HEK293 (cell line): ENCODE results near the gene CORO6.
A peak's percentile ranks its signal among the peaks of the same experiment; 100 is the strongest.

Source experiments
- BCL11A ChIP-seq: fragments of 450-650 bp; formaldehyde crosslinking; IDR thresholded peaks from 2 replicates; pipeline ENCODE4 v1.5.1; 2016; ENCODE audit warnings: low read depth, missing biosample characterization, missing genetic modification characterization
- BCL11B ChIP-seq: fragments of 450-650 bp; formaldehyde crosslinking; IDR thresholded peaks from 2 replicates; pipeline ENCODE4 v1.5.1; 2016; ENCODE audit warnings: low read depth, missing biosample characterization, missing genetic modification characterization
- EGR2 ChIP-seq: fragments of 450-650 bp; formaldehyde crosslinking; IDR thresholded peaks from 2 replicates; pipeline ENCODE4 v1.5.1; 2016; ENCODE audit warnings: low read depth, missing biosample characterization, missing genetic modification characterization
- GLIS1 ChIP-seq: fragments of 450-650 bp; formaldehyde crosslinking; IDR thresholded peaks from 2 replicates; pipeline ENCODE4 v1.5.1; 2016; ENCODE audit warnings: missing biosample characterization, missing genetic modification characterization
- GLIS2 ChIP-seq: fragments of 450-650 bp; formaldehyde crosslinking; IDR thresholded peaks from 2 replicates; pipeline ENCODE4 v1.5.1; 2016; ENCODE audit warnings: missing biosample characterization, missing genetic modification characterization
- KLF1 ChIP-seq: fragments of 450-650 bp; formaldehyde crosslinking; IDR thresholded peaks from 2 replicates; pipeline ENCODE4 v1.5.1; 2016; ENCODE audit warnings: missing biosample characterization, missing genetic modification characterization
- KLF7 ChIP-seq: fragments of 450-650 bp; formaldehyde crosslinking; IDR thresholded peaks from 2 replicates; pipeline ENCODE4 v1.5.1; 2016; ENCODE audit warnings: missing biosample characterization, missing genetic modification characterization, borderline replicate concordance
- KLF8 ChIP-seq: fragments of 450-650 bp; formaldehyde crosslinking; IDR thresholded peaks from 2 replicates; pipeline ENCODE4 v1.5.1; 2016; ENCODE audit warnings: missing biosample characterization, missing genetic modification characterization
- PRDM10 ChIP-seq: fragments of 450-650 bp; formaldehyde crosslinking; IDR thresholded peaks from 2 replicates; pipeline ENCODE4 v1.5.1; 2016; ENCODE audit warnings: missing biosample characterization, missing genetic modification characterization
- SALL2 ChIP-seq: fragments of 450-650 bp; formaldehyde crosslinking; IDR thresholded peaks from 2 replicates; pipeline ENCODE4 v1.5.0; 2017; ENCODE audit warnings: missing biosample characterization, mild to moderate bottlenecking, missing genetic modification characterization, borderline replicate concordance
- SP2 ChIP-seq: fragments of 450-650 bp; formaldehyde crosslinking; IDR thresholded peaks from 2 replicates; pipeline ENCODE4 v1.5.1; 2016; ENCODE audit warnings: missing biosample characterization, missing genetic modification characterization
- SP3 ChIP-seq: fragments of 450-650 bp; formaldehyde crosslinking; IDR thresholded peaks from 2 replicates; pipeline ENCODE4 v1.5.1; 2016; ENCODE audit warnings: missing biosample characterization, missing genetic modification characterization
- TCF7L2 ChIP-seq: IDR thresholded peaks from 2 replicates; pipeline ENCODE4 v1.6.1; 2011; ENCODE audit warnings: low read depth, mild to moderate bottlenecking, inconsistent platforms, low read length, moderate library complexity, borderline replicate concordance
- ZBTB17 ChIP-seq: fragments of 450-650 bp; formaldehyde crosslinking; IDR thresholded peaks from 2 replicates; pipeline ENCODE4 v1.5.1; 2016; ENCODE audit warnings: missing biosample characterization, missing genetic modification characterization
- ZBTB20 ChIP-seq: fragments of 450-650 bp; formaldehyde crosslinking; IDR thresholded peaks from 2 replicates; pipeline ENCODE4 v1.5.1; 2016; ENCODE audit warnings: missing biosample characterization, missing genetic modification characterization
- ZBTB48 ChIP-seq: fragments of 450-650 bp; formaldehyde crosslinking; IDR thresholded peaks from 2 replicates; pipeline ENCODE4 v1.5.1; 2016; ENCODE audit warnings: missing biosample characterization, missing genetic modification characterization
- ZEB2 ChIP-seq: fragments of 450-650 bp; formaldehyde crosslinking; IDR thresholded peaks from 2 replicates; pipeline ENCODE4 v1.5.1; 2016; ENCODE audit warnings: missing biosample characterization, missing genetic modification characterization
- ZNF202 ChIP-seq: fragments of 450-650 bp; formaldehyde crosslinking; IDR thresholded peaks from 2 replicates; pipeline ENCODE4 v1.5.1; 2016; ENCODE audit warnings: missing biosample characterization, missing genetic modification characterization, borderline replicate concordance
- ZNF221 ChIP-seq: fragments of 450-650 bp; formaldehyde crosslinking; IDR thresholded peaks from 2 replicates; pipeline ENCODE4 v1.5.1; 2017; ENCODE audit warnings: missing biosample characterization, missing genetic modification characterization, borderline replicate concordance
- ZNF239 ChIP-seq: fragments of 450-650 bp; formaldehyde crosslinking; IDR thresholded peaks from 2 replicates; pipeline ENCODE4 v1.5.1; 2016; ENCODE audit warnings: missing biosample characterization, missing genetic modification characterization
- ZNF248 ChIP-seq: fragments of 450-650 bp; formaldehyde crosslinking; IDR thresholded peaks from 2 replicates; pipeline ENCODE4 v1.5.1; 2017; ENCODE audit warnings: missing biosample characterization, missing genetic modification characterization
- ZNF302 ChIP-seq: fragments of 450-650 bp; formaldehyde crosslinking; IDR thresholded peaks from 2 replicates; pipeline ENCODE4 v1.5.1; 2016; ENCODE audit warnings: missing biosample characterization, missing genetic modification characterization, low read depth
- ZNF341 ChIP-seq: fragments of 450-650 bp; formaldehyde crosslinking; IDR thresholded peaks from 2 replicates; pipeline ENCODE4; 2016; ENCODE audit warnings: low read depth, missing biosample characterization, missing genetic modification characterization
- ZNF398 ChIP-seq: fragments of 450-650 bp; formaldehyde crosslinking; IDR thresholded peaks from 2 replicates; pipeline ENCODE4 v1.5.1; 2017; ENCODE audit warnings: missing biosample characterization, missing genetic modification characterization
- ZNF423 ChIP-seq: fragments of 450-650 bp; formaldehyde crosslinking; IDR thresholded peaks from 2 replicates; pipeline ENCODE4 v1.5.1; 2016; ENCODE audit warnings: missing biosample characterization, missing genetic modification characterization
- ZNF514 ChIP-seq: fragments of 450-650 bp; formaldehyde crosslinking; IDR thresholded peaks from 2 replicates; pipeline ENCODE4 v1.5.1; 2016; ENCODE audit warnings: missing biosample characterization, missing genetic modification characterization
- ZNF561 ChIP-seq: fragments of 450-650 bp; IDR thresholded peaks from 2 replicates; pipeline ENCODE4 v1.5.1; 2018; ENCODE audit warnings: missing biosample characterization, missing genetic modification characterization, borderline replicate concordance
- ZNF645 ChIP-seq: fragments of 450-650 bp; formaldehyde crosslinking; IDR thresholded peaks from 2 replicates; pipeline ENCODE4; 2016; ENCODE audit warnings: missing biosample characterization, missing genetic modification characterization
- ZSCAN30 ChIP-seq: fragments of 450-650 bp; IDR thresholded peaks from 2 replicates; pipeline ENCODE4 v1.5.1; 2018; ENCODE audit warnings: missing biosample characterization, mild to moderate bottlenecking, missing genetic modification characterization, moderate library complexity
- ZSCAN4 ChIP-seq: fragments of 450-650 bp; formaldehyde crosslinking; IDR thresholded peaks from 2 replicates; pipeline ENCODE4 v1.5.1; 2017; ENCODE audit warnings: missing biosample characterization, missing genetic modification characterization

CORO6 gene

GRCh38 chr17:29593591-29594518 lies 28.9 kb downstream of the CORO6 start (continued):
- TF ChIP-seq ZNF239 (tag by site-specific recombination) (no peak), ZSCAN30 (0 out of 2 replicates have a peak, but pooled peaks have one; percentile 42), ZBTB17 (tag by site-specific recombination) (0 out of 2 replicates have a peak, but pooled peaks have one; percentile 27), SP2 (tag by site-specific recombination) (peak; percentile 57), SALL2 (tag by site-specific recombination) (no peak), ZBTB20 (tag by site-specific recombination) (peak; percentile 67), ZNF341 (peak; percentile 95), ZNF398 (tag by site-specific recombination) (peak; percentile 92), SP3 (tag by site-specific recombination) (peak; percentile 75), ZNF302 (no peak), BCL11A (tag by site-specific recombination) (no peak), TCF7L2 (no peak), ZNF248 (tag by site-specific recombination) (no peak), ZNF202 (no peak), ZNF514 (tag by site-specific recombination) (no peak), KLF1 (tag by site-specific recombination) (peak; percentile 73), ZNF561 (tag by site-specific recombination) (peak; percentile 37; the same call in 1 of the 2 replicates), KLF8 (tag by site-specific recombination) (peak; percentile 62; the same call in 1 of the 2 replicates), ZNF221 (no peak), ZBTB48 (tag by site-specific recombination) (no peak), KLF7 (tag by site-specific recombination) (peak; percentile 56; the same call in 1 of the 2 replicates), GLIS2 (peak; percentile 58), ZNF423 (tag by site-specific recombination) (0 out of 2 replicates have a peak, but pooled peaks have one; percentile 23), BCL11B (tag by site-specific recombination) (no peak), ZNF645 (tag by site-specific recombination) (no peak), ZSCAN4 (no peak), EGR2 (tag by site-specific recombination) (peak; percentile 96), PRDM10 (tag by site-specific recombination) (0 out of 2 replicates have a peak, but pooled peaks have one; percentile 12), ZEB2 (0 out of 2 replicates have a peak, but pooled peaks have one; percentile 30), GLIS1 (tag by site-specific recombination) (peak; percentile 65)
